Dermis microvascular lymphatic vessel endothelial cell (primary cell): ENCODE measurements around the gene TECTA. TPM values are rescaled to one million over a fixed set of nuclear protein-coding genes. Genes with fewer than 3 reads are reported as not detected.

Experiments used
- DNase-seq, 2 donors: peaks; one replicate each; pipeline versions ENCODE4 v3.0.0 to v3.0.0-alpha.2; 2010; ENCODE audit warnings: low read depth in 2 of 2
- total RNA-seq: library from RNA; depleted of rRNA; stranded (reverse); fragments of >200 nt; gene quantifications from 2 replicates; pipeline ENCODE4 v1.2.1, GENCODE V29; 2014

TECTA gene
- total RNA-seq, 1 donor from 2014 or later: 0.26 TPM

DNA sequence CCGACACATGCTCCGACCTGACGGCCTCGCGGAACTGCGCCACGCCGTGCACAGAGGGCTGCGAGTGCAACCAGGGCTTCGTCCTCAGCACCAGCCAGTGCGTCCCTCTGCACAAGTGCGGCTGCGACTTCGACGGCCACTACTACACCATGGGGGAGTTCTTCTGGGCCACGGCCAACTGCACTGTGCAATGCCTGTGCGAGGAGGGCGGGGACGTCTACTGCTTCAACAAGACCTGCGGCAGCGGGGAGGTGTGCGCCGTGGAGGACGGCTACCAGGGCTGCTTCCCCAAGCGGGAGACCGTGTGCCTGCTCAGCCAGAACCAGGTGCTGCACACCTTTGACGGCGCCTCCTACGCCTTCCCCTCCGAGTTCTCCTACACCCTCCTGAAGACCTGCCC lies 26.8 kb downstream of the TECTA start:
- no peak for DNase-seq

DNA sequence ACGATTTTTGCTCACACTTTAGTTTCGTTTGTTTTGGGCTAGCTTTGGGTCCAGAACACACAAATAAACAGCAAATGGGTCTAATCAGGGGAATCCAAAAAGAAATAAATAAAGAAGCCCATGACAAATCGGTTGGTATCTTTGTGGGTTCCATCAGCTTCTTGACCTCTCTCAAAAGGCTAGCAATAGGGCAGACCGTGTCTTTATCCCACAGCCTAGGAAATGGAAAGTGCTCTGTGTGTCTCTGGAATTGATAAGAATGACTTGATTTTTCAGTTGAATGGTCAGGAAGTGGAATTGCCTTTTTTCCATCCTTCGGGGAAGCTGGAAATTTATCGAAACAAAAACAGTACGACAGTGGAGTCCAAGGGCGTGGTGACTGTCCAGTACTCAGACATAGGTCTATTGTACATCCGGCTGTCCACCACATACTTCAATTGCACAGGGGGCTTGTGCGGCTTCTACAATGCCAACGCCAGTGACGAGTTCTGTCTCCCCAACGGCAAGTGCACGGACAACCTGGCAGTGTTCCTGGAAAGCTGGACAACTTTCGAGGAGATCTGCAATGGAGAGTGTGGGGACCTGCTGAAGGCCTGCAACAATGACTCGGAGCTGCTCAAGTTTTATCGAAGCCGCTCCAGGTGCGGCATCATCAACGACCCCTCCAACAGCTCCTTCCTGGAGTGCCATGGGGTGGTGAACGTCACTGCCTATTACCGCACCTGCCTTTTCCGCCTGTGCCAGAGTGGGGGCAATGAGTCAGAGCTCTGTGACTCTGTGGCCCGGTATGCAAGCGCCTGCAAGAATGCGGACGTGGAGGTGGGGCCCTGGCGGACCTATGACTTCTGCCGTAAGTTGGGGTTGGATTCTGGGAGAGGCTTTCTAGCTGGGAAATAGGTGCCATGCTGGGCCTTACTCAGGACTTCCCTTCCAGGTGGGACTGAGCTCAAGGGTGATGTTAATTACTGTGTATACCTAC lies 28.6 kb downstream of the TECTA start:
- DNase-seq: no peak

DNA sequence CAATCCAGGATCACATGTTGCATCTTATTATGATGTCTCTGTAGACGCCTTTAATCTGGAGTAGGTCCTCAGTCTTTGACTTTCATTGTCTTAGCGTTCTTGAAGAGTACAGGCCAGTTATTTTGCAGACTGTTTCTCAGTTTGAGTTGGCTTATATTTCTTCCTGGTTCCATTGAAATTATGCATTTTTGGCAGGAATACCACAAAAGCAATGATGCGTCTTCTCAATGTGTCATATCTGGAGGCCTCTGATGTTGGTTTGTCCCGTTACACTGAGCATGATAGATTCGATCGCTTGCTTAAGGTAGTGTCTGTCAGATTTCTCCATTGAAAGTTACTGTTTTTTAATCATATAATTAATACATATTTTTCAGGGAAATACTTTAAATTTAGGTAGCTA lies 30.6 kb downstream of the TECTA start:
- no peak for DNase-seq

DNA sequence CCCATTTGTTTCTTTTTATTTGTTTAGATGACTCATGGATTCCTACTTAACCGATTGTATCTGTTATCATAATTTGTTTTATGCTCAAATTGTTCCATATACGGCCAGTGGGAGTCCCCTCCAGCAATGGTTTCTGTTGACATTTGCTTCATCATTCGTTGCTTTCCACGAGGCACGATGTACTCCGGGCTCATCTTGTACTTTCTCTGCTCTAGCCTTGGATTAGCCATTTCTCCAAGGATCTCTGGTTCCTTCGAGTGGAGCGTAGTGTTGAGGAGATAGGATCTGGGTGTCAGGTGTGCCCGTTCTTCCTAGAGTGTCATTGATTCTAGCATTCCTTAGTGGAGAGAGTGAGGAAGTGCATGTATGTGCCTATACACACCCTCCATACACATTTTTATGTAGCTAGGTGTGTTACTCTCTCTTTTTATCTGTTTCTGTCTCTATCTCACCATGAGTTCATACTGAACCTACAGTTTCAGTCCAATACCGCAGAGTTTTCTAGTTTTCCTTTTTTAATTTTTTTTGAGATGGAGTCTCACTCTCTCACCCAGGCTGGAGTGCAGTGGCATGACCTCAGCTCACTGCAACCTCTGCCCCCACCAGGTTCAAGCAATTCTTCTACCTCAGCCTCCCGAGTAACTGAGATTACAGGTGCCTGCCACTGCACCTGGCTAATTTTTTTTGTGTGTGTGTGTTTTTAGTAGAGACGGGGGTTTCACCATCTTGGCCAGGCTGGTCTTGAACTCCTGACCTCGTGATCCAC lies 31.4 kb downstream of the TECTA start:
- peak in 1 of 2 donors; percentile 26 for DNase-seq

DNA sequence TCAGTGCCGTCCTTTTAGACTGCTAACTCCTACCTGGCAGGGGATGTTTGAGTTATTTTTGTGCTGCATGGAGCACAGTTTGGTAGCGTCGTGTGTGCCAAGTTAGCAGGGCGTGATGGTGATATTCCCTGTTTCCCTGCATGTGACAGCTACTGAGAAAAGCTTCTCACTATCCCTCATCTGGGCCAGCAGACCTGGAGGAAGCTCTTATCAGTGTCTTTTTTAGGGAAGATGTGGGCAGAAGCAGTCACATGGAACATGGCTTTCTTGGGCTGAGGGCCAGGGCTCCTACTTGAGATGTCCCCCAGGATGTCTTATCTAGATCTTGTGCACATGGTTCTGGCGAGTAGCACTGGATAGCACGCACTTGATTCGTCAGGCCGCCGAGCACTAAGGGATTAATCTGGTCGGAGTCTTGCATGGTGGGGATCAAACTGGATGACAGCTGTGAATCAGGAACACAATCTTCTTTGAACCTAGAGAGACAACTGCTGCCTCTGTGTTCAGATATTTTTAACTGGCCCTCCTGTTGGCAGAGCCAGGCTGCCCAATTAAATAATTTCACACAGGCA lies 33.8 kb downstream of the TECTA start:
- DNase-seq: no peak

DNA sequence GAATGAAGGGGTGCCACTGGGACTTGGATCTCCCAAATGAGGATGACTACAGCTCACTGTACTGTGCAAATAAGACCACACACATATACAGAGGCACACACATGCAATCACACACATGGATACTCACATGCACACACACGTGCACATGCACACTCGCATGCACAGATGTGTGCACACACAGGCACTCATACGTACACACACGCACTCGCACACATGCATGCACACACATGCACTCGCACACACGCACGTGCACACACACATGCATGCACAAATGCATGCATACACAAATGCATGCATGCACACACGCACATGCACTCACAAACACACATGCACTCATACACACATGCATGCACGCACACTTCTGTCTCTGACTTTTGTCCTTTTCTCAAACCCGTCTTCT lies 36.0 kb downstream of the TECTA start:
- DNase-seq: no peak

DNA sequence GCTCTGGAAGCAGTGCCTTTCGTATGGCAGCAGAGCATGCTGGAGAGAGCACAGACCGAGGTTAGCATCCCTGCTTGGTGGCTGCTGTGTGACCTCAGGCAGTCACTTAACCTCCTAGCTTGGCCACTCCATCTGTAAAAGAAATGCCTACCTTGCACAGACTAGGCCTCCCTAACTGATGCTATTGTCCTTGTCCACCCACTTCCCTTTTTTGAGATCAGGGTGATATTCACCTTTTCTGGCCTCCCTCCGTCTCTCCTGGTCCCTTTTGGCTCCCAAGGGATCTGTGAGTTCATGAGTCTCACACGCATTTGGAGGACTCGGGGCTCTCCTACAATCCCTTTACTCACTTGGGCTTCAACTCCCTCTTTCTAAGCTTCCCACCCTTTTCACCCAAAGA lies 37.2 kb downstream of the TECTA start:
- DNase-seq: no peak

DNA sequence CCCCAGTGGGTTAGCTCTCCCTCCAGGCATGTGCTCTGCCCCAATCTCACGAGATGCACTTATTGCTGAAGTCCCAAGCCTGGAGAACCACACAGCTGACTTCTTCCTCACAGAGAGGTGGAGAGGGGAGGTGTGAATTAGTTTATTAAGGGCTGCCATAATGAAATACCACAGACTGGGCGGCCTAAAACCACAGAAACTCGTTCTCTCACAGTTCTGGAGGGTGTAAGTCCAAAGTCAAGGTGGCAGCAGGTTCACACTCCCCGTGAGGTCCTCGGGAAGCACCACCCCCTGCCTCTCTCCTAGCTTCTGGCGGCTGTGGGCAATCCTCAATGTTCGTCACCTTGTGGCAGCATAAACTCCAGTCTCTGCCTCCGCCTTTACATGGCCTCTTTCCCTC lies 39.3 kb downstream of the TECTA start:
- no peak for DNase-seq

DNA sequence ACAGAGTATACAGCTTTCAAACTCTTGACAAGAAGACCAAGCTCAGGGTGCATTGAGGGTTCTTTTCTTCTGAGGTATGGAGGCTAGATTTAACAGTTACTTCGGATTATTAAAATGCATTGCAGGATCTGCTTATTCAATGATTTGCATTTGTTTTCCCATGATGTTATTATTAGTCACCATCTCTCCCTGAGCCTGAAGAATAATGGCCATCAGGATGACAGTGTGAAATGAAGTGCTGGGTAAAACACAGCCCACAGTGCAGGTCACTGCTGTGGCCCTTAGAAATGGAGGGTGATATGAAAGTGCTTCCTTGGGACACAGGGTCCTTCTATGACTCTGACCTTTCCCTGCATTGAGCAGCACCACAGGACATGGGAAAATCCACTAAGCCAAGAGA lies 40.0 kb downstream of the TECTA start:
- DNase-seq: no peak

DNA sequence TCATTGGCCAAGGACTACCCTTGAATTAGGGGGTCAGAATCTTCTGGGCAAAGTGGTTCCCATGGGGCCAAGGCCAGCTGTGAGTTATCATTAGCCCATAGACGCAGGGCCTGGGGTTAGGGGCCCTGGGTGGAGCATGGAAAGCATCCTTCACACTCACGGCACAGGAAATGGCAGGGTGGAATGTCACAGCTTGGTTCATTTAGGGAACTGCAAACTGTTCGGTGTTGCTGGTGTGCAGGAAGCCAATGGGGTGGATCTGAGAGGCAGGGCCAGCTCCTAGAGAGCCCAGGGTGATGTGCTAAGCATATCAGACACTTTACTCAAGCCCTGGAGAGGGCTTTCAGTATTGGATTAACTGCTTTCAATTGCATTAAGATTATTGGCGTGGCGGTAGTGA lies 42.9 kb downstream of the TECTA start:
- DNase-seq: no peak

DNA sequence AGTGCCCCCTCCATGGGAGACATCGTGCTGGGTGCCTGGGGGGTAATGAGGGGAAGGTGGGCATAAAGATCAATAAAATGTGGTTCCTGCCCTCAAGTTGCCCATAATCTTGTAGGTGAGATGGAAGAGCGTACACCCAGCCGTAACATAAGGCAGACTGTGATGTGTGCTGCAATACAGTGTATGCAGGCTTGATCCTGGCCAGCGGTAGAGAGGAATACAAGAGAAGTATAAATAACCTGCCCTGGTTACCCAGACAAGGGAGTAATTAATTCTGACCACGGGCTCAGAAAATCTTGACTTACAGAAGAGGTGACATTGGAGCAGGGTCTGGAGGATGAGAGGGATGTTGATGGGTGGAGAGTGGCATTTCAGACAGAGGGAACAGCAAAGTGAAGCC lies 43.7 kb downstream of the TECTA start:
- DNase-seq: no peak

DNA sequence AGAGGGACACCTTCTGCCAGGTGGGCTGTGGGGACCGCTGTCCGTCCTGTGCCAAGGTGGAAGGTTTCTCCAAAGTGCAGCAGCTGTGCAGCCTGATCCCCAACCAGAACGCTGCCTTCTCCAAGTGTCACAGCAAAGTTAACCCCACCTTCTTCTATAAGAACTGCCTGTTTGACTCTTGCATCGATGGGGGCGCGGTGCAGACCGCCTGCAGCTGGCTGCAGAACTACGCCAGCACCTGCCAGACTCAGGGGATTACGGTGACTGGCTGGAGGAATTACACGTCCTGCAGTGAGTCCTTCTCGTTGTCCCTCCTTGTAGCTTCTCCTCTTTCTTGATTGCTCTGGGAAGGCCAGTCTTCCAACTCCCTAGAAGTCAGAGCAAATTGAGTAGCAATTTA lies 44.8 kb downstream of the TECTA start:
- no peak for DNase-seq

DNA sequence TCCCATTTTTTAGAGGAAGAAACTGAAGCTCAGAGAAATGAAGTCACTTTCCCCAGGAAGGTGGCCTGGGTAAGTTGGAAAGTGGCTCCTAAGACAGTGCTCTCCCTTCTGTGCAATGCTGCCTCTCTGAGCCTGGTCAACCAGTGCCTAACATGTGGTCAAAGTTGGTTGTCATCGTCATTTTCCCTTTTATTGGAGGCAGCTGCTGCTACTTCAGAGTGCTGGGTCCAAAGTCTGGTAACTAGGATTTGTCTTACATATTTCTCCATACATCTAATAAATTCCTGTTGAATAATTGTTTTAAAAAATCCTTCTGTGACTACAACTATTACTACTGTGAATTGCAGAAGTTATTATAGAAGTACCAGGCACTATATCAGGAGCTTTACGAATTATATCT lies 48.1 kb downstream of the TECTA start:
- no peak for DNase-seq

DNA sequence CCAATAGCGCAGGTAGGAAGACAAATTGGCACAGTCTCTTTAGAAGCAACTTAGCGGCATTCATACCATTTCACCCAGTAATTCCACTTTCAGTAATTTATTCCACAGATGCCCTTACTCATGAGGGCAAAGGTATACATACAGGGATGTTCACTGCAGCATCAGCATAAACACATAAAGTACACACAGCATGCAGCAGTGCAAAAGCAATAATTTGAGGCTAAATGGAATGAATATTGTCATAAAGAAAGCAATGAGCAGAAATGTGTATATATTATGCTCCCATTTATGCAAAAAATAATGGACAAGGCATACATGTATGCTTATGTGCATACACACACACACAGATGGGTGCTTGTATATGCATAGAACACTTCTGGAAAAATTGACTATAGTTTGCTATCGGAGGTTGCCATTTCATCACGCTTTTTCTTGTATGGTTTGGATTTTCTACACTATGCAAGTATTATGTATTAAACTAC lies 50.2 kb downstream of the TECTA start:
- DNase-seq: no peak

DNA sequence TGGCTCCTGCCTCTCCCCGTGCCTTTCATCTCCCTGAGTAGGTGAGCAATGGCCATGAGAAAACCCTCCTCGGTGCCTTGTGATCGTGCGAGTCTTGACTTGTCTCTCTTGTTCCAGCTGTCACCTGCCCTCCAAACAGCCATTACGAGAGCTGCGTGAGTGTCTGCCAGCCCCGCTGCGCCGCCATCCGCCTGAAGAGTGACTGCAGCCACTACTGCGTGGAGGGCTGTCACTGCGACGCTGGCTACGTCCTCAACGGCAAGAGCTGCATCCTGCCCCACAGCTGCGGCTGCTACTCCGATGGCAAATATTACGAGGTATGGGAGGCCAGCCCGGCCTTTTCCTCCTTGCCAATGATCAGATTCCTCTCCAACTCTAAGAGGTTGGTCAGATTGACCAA lies 51.7 kb downstream of the TECTA start:
- no peak for DNase-seq

DNA sequence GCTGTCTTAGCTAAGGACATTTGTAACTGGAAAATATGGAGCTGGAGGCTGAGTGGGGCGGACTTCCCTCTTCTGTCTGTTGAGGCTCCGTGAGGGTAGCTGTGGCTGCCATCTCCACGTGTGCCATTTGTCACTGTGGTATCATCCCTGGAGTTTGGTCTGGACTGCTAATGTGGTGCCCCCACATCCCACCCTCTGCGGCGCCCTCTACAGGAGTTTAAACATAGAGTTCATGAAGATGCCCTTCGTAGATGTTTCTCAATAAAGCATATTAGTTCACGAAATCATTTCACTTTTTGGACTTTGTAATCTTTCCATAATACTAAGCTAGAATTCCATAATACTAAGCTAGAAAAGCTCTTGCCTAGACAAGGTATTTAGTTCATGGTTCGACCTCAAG lies 52.4 kb downstream of the TECTA start:
- no peak for DNase-seq

DNA sequence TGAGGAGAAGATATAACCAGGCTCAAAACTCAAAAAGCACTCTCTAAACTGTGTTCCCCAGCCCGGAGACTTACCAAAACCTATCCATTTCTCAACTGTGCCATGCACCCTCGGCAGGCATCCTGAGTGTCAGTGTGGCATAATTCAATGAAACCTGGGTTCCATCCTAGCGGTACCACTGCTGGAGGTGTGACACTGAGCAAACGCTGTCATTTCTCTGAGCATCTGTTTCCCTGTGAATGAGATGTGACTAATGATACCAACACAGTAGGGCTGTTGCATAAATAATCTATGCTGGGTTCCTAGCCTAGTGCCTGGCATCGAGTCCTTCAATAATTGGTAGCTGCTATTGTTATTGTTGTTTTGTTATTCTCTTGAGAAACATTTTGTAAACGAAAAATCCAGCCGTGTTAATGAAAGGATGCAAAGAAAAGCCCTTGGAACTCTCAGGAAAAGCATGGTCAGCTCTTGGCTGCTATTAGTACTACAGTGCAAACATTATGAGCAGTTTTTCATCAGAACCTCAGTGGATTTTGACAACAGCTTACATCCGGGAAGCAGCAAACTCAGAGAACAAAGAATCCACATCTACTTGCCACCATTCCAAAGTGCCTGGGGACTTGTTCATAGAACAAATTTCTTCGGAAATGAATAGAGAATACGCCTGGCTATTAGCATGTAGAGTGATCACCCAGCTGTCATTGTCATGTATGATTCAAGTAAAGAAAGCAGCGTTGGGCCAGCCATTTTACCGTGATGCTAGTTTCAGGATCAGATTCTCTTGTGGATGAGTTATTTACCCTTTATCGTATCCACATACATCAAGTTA lies 53.7 kb downstream of the TECTA start:
- no peak for DNase-seq

DNA sequence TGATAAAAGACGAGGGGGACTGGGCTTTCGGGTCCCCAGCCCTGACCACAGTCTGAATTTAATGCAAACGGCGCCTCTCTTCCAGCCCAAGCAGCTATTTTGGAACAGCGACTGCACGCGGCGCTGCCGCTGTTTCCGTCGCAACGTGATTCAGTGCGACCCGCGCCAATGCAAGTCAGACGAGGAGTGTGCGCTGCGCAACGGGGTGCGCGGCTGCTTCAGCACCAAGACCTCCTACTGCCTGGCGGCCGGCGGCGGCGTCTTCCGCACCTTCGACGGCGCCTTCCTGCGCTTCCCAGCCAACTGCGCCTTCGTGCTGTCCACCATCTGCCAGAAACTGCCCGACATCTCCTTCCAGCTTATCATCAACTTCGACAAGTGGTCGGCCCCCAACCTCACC lies 56.7 kb downstream of the TECTA start:
- no peak for DNase-seq

DNA sequence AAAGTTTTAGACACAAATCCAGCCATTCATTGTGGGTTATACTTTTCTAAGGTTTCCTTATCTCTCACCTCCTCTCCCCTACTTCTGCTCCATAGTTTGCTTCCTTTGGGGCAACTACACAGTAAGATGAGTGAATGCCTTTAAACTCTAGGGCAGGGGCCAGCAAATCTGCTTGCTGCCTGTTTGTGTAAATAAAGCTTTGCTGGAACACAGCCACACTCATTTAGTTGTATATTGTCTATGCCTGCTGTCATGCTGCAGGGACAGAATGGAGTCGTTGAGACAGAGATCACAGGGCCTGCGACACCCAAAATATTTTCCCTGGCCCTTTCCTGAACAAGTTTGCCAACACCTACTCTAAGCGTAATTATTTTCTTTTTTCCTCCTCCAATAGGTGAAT lies 58.7 kb downstream of the TECTA start:
- no peak for DNase-seq

DNA sequence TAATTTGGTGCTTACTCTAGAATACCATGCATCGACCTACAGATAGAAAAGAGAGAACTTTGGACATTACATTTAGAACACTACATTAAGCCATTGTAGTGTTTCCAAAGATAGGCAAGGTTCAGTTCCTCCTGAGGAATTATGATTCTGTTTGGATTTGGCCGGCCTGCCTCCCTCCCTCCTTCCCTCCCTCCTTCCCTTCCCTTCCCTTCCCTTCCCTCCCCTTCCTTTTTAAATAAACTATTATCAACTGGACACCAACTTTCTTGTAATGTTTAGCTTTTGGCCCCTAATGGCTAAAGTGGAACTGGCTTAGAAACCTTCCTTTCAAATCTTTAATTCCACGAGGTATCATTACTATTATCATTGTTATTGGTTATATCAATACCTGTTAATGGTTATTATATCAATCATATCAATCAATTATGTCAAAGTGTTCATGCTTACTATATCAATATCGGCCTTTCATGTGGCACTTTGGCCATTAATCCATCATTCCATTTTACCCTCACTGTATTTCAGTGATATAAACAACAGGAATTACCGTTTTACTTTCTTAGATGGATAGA lies 60.4 kb downstream of the TECTA start:
- DNase-seq: no peak
